HepG2 (cell line): ENCODE results near the gene TBC1D10B. TPM values are rescaled to one million over a fixed set of nuclear protein-coding genes. Genes with fewer than 3 reads are reported as not detected.

Experiments used
- CREBL2 ChIP-seq: sonication (generic); formaldehyde crosslinking; IDR thresholded peaks from 2 replicates; pipeline ENCODE4 v1.8.1; 2023; ENCODE audit warnings: missing genetic modification reagents, mild to moderate bottlenecking, borderline replicate concordance
- DBP ChIP-seq: sonication (generic); formaldehyde crosslinking; IDR thresholded peaks from 2 replicates; pipeline ENCODE4 v1.4.0; 2020; ENCODE audit warnings: missing genetic modification reagents; ENCODE audit errors: not compliant biosample characterization
- FOXC1 ChIP-seq: sonication (generic); formaldehyde crosslinking; IDR thresholded peaks from 2 replicates; pipeline ENCODE4 v1.8.0; 2022; ENCODE audit warnings: mild to moderate bottlenecking, missing genetic modification reagents, borderline replicate concordance
- FOXK2 ChIP-seq: fragments of 450-650 bp; IDR thresholded peaks from 2 replicates; pipeline ENCODE4 v1.6.1; 2016
- GPBP1L1 ChIP-seq: sonication (generic); formaldehyde crosslinking; IDR thresholded peaks from 2 replicates; pipeline ENCODE4 v1.5.0; 2020; ENCODE audit warnings: mild to moderate bottlenecking, missing genetic modification reagents
- HINFP ChIP-seq: sonication (generic); formaldehyde crosslinking; IDR thresholded peaks from 2 replicates; pipeline ENCODE4 v1.4.0; 2020; ENCODE audit warnings: low read depth, mild to moderate bottlenecking, missing genetic modification reagents
- HMGXB3 ChIP-seq: sonication (generic); formaldehyde crosslinking; IDR thresholded peaks from 2 replicates; pipeline ENCODE4 v1.4.0; 2020; ENCODE audit warnings: missing genetic modification reagents, borderline replicate concordance
- KLF13 ChIP-seq: sonication (generic); formaldehyde crosslinking; IDR thresholded peaks from 2 replicates; pipeline ENCODE4 v1.4.0; 2020; ENCODE audit warnings: mild to moderate bottlenecking, missing genetic modification reagents
- KMT2B ChIP-seq: IDR thresholded peaks from 2 replicates; pipeline ENCODE4 v1.6.1; 2016; ENCODE audit warnings: missing genetic modification reagents, missing compliant biosample characterization
- NFIC ChIP-seq: IDR thresholded peaks from 2 replicates; pipeline ENCODE4 v1.6.1; 2012; ENCODE audit warnings: mild to moderate bottlenecking, low read length, inconsistent platforms
- POLR2AphosphoS2 ChIP-seq: IDR thresholded peaks from 2 replicates; pipeline ENCODE4 v1.6.1; 2011; ENCODE audit warnings: low read depth, low read length, improper control_type of control experiment
- RARA ChIP-seq: IDR thresholded peaks from 2 replicates; pipeline ENCODE4 v1.6.1; 2016; ENCODE audit warnings: missing genetic modification reagents, missing compliant biosample characterization
- SKI ChIP-seq: fragments of 450-650 bp; IDR thresholded peaks from one replicate; pipeline ENCODE4 v1.6.1; 2018; ENCODE audit warnings: mild to moderate bottlenecking; ENCODE audit not compliant: partially characterized antibody
- SRSF4 ChIP-seq: fragments of 200-400 bp; formaldehyde crosslinking; IDR thresholded peaks from one replicate; pipeline ENCODE4 v1.6.1; 2018; ENCODE audit warnings: mild to moderate bottlenecking, low read depth, low read length, moderate library complexity; ENCODE audit not compliant: poor library complexity, severe bottlenecking
- ZBTB21 ChIP-seq: sonication (generic); formaldehyde crosslinking; IDR thresholded peaks from 2 replicates; pipeline ENCODE4 v1.4.0; 2020; ENCODE audit warnings: missing genetic modification reagents
- ZNF232 ChIP-seq: sonication (generic); formaldehyde crosslinking; IDR thresholded peaks from 2 replicates; pipeline ENCODE4 v1.4.0; 2020; ENCODE audit warnings: missing genetic modification reagents, borderline replicate concordance
- ZNF354B ChIP-seq: sonication (generic); formaldehyde crosslinking; IDR thresholded peaks from 2 replicates; pipeline ENCODE4 v1.8.0; 2022; ENCODE audit warnings: mild to moderate bottlenecking, missing genetic modification reagents
- ZNF432 ChIP-seq: sonication (generic); formaldehyde crosslinking; IDR thresholded peaks from 2 replicates; pipeline ENCODE4 v1.5.0; 2020; ENCODE audit warnings: missing genetic modification reagents, mild to moderate bottlenecking, borderline replicate concordance
- ZNF772 ChIP-seq: sonication (generic); formaldehyde crosslinking; IDR thresholded peaks from 2 replicates; pipeline ENCODE4 v1.5.0; 2020; ENCODE audit warnings: mild to moderate bottlenecking, missing genetic modification reagents
- ZNF780A ChIP-seq: sonication (generic); formaldehyde crosslinking; IDR thresholded peaks from 2 replicates; pipeline ENCODE4 v1.8.0; 2022; ENCODE audit warnings: mild to moderate bottlenecking, missing genetic modification reagents, moderate library complexity
- ZNF790 ChIP-seq: sonication (generic); formaldehyde crosslinking; IDR thresholded peaks from 2 replicates; pipeline ENCODE4 v1.8.0; 2022; ENCODE audit warnings: missing genetic modification reagents, mild to moderate bottlenecking, borderline replicate concordance
- polyA plus RNA-seq, 8 experiments: library from polyadenylated mRNA; depleted of rRNA in 3 of 8; stranded (reverse) in 7 of 8; unstranded in 1 of 8; fragments of >200 nt; fragmentation: Illumina TruSeq in 4 of 8; extraction: Trizol in 4 of 8; gene quantifications; 2 replicates each; pipeline versions ENCODE4 v1.2.1 to v1.2.3, GENCODE V29; 2011 to 2016; ENCODE audit warnings: low read depth in 4 of 8, missing spikeins in 1 of 8, mixed read lengths in 1 of 8; ENCODE audit not compliant: insufficient read depth in 1 of 8
- total RNA-seq, 5 experiments: library from RNA; depleted of rRNA; stranded (reverse); fragments of >200 nt; fragmentation: Illumina TruSeq; extraction: Trizol; gene quantifications; 2 replicates each; pipeline ENCODE4 v1.2.3, GENCODE V29; 2016; ENCODE audit warnings: low read depth in 1 of 5

The TBC1D10B gene
- total and polyA plus RNA-seq, 2 of the 13 experiments (the other 11 are each of a cell fraction or from before 2014, with no cell fraction given), result 15.7 to 24.8 TPM

GRCh38 chr16:30355144-30355953, 14.9 kb downstream of the TBC1D10B start, which contains the start of gene CD2BP2 (continued):
- TF ChIP-seq DBP (CRISPR knock-in tag), result no peak
- TF ChIP-seq KMT2B (CRISPR knock-in tag), result peak; percentile 65
- TF ChIP-seq ZNF780A (CRISPR knock-in tag), result no peak
- TF ChIP-seq ZNF432 (CRISPR knock-in tag), result no peak
- TF ChIP-seq FOXC1 (CRISPR knock-in tag), result peak; percentile 58
- TF ChIP-seq HINFP (CRISPR knock-in tag), result peak; percentile 94
- TF ChIP-seq NFIC, result no peak
- peak; percentile 50; the same call in 1 of the 2 replicates for TF ChIP-seq POLR2AphosphoS2
- no peak for TF ChIP-seq SRSF4
- no peak for TF ChIP-seq ZNF354B (CRISPR knock-in tag)
- TF ChIP-seq KLF13 (CRISPR knock-in tag), result no peak
- 0 out of 2 replicates have a peak, but pooled peaks have one; percentile 24 for TF ChIP-seq CREBL2 (CRISPR knock-in tag)
- no peak for TF ChIP-seq FOXK2
- peak; percentile 29 for TF ChIP-seq RARA (CRISPR knock-in tag)
- TF ChIP-seq ZBTB21, result peak; percentile 90
- TF ChIP-seq ZNF790 (CRISPR knock-in tag), result no peak; the same call in none of the 2 replicates
- no peak for TF ChIP-seq GPBP1L1 (CRISPR knock-in tag)
- peak; percentile 88; the same call in 1 of the 2 replicates for TF ChIP-seq HMGXB3 (CRISPR knock-in tag)
- TF ChIP-seq ZNF232 (CRISPR knock-in tag), result peak; percentile 84; the same call in 1 of the 2 replicates
- no peak for TF ChIP-seq SKI
- peak; percentile 92 for TF ChIP-seq ZNF772 (CRISPR knock-in tag)
